ACC112 (cell line): ENCODE data around the gene ELL.

Experiments
- H2AFZ ChIP-seq: fragments of 200-600 bp; sonication (generic); one replicate; pipeline ENCODE4 v1.6.0; 2017; ENCODE audit warnings: antibody characterized with exemption, low read length; ENCODE audit not compliant: unreplicated experiment
- H3K27ac ChIP-seq: fragments of 200-600 bp; sonication (generic); 2 replicates; pipeline ENCODE4 v1.5.1; 2014; ENCODE audit warnings: low read depth, mild to moderate bottlenecking, antibody characterized with exemption, low read length, moderate library complexity
- H3K27me3 ChIP-seq: fragments of 200-600 bp; sonication (generic); 2 replicates; pipeline ENCODE4 v1.6.1; 2014; ENCODE audit warnings: mild to moderate bottlenecking, antibody characterized with exemption, low read length, moderate library complexity, mixed read lengths; ENCODE audit not compliant: insufficient read depth
- H3K36me3 ChIP-seq: fragments of 200-600 bp; sonication (generic); 2 replicates; pipeline ENCODE4 v1.6.1; 2016; ENCODE audit warnings: mild to moderate bottlenecking, antibody characterized with exemption, low read length, moderate library complexity, mixed read lengths; ENCODE audit not compliant: insufficient read depth
- H3K4me1 ChIP-seq: fragments of 200-600 bp; sonication (generic); one replicate; pipeline ENCODE4 v1.6.1; 2016; ENCODE audit warnings: low read length, mixed read lengths; ENCODE audit not compliant: insufficient read depth, unreplicated experiment, control insufficient read depth
- H3K4me3 ChIP-seq: fragments of 200-600 bp; sonication (generic); 2 replicates; pipeline ENCODE4 v1.5.1; 2014; ENCODE audit warnings: mild to moderate bottlenecking, low read depth, low read length
- H3K79me2 ChIP-seq: fragments of 200-600 bp; sonication (generic); one replicate; pipeline ENCODE4 v1.6.0; 2016; ENCODE audit warnings: low read length; ENCODE audit not compliant: control insufficient read depth, unreplicated experiment, insufficient read depth

The ELL gene

DNA sequence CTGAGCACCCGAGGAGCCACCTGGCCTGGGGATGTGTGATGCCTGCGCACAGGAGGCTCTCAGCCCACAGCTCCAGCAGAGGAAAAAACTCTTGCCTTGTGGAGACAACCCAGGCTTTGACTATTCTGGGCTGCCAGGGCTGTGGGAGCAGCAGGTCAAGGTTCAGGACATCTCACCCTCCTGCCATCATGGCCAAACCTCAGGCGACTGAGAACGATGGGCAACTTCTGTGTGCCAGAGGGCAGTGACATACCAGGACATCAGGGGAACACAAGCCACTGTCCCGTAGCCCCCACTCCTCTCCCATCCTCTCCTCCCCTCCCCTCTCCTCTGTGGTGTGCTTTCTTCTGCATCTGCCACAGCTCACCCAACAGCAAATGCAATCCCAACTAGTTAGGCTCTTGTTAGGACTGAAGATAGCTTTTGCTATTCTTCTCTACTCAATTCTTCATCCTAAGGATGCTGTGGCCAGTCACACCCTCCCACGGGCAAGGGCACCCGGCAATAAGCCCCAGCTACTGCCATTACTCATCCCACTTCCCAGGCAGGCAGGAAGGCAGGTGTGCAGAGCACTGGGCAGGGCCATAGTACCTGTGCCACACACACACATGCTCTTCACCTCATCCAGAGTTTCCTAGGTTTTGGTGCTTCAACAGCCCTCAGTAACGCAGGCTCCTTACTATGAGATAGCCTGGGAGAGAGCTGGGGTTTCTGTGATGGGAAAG, 16.8 kb downstream of the ELL start:
- no peak overlapping the region for H2AFZ ChIP-seq
- H3K4me3 ChIP-seq: no peak overlapping the region
- H3K27me3 ChIP-seq: no peaks in the 10 kb centered on the region
- H3K79me2 ChIP-seq: peaks cover 87% of the 10 kb centered on the region
- H3K4me1 ChIP-seq: peaks cover 13% of the 10 kb centered on the region
- H3K27ac ChIP-seq: no peak overlapping the region
- no peaks in the 10 kb centered on the region for H3K36me3 ChIP-seq

DNA sequence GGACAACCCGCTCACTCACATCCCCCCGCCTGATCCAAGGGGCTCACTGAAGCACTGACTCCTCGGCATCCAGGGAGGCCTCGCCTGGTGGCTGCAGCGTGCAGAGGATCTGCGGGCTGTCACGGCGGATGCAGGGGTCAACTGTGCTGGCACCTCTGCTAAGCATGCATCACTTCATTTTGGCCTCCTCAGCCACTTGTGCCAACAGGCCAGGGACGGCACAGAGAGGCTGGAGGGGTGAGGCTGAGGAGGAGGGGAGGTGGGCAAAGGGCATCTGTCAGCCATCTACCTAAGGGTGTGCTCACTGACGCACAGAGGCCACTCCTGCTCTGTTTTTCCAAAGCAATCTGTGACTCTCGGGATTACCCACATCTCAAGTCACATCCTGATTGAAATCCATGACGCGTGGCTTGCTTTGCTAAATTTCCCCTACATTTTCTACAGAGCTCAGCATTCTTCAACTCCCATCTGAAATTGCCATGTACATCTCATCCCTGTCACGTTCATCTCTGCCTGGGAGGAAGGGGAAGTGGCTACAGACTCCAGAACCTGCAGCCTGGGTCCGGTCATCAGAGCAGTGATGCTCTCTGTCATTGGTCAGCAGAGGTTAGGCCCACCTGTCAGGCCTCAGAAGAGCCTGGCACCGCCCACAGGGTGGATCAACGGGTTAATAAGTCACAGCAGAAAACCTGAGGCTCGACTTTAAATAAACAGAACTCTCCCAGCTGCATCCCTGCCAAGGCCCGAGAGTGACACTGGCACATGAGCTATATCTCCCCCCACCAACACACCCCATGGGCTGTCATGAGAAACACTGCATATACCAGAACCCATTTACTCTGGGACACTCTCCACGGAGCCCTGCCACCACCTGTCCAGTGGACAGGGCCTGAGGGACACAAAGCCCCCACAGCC, 17.6 kb downstream of the ELL start:
- H3K27me3 ChIP-seq: no peaks in the 10 kb centered on the region
- H3K4me3 ChIP-seq: no peak overlapping the region
- H3K4me1 ChIP-seq: peaks cover 13% of the 10 kb centered on the region
- H2AFZ ChIP-seq: no peak overlapping the region
- peaks cover 87% of the 10 kb centered on the region for H3K79me2 ChIP-seq
- no peaks in the 10 kb centered on the region for H3K36me3 ChIP-seq
- H3K27ac ChIP-seq: no peak overlapping the region

GRCh38 chr19:18503337-18503970, 18.4 kb downstream of the ELL start:
- no peak overlapping the region for H3K4me3 ChIP-seq
- no peak overlapping the region for H3K27ac ChIP-seq
- no peaks in the 10 kb centered on the region for H3K36me3 ChIP-seq
- peaks cover 84% of the 10 kb centered on the region for H3K79me2 ChIP-seq
- no peaks in the 10 kb centered on the region for H3K27me3 ChIP-seq
- H3K4me1 ChIP-seq: peaks cover 13% of the 10 kb centered on the region
- H2AFZ ChIP-seq: no peak overlapping the region

DNA sequence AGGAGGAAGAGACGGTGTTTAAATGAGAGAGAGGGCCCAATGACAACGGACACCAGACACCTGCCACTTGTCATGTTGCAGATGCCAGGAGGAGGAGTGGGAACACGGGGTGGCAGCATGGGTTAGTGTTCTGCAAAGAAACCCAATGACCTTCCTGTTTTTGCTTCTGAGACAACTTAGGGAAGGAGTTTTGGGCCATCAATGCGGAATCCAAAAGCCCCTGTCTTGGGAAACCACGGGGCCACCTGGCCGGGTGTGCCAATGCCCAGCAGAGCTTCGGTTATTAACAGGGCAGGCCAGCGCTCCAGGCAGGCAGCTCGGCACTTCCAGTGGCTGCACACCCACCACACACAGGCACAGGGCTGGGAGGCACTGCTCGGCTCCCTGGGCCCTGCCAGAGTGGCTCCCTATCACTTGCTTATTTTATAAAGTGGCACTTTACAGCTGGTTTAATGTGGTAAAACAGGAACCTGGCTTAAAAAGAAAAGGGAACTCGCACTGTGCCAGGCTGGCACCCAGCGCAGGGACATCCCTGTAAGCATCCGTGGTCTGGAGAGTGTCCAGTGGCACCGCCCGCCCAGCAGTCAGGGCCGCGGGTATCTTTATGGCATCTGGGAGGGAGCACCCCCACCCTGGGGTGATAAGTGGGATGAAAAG, 19.1 kb downstream of the ELL start:
- Histone ChIP-seq H3K4me3 (no peak overlapping the region), H3K4me1 (peaks cover 10% of the 10 kb centered on the region), H3K27ac (no peak overlapping the region), H3K36me3 (no peaks in the 10 kb centered on the region), H3K79me2 (peaks cover 85% of the 10 kb centered on the region), H2AFZ (no peak overlapping the region), H3K27me3 (no peaks in the 10 kb centered on the region)

- H3K27me3 ChIP-seq: no peaks in the 10 kb centered on the region
- H2AFZ ChIP-seq: no peak overlapping the region
- H3K79me2 ChIP-seq: peaks cover 81% of the 10 kb centered on the region
- H3K27ac ChIP-seq: no peak overlapping the region
- H3K4me3 ChIP-seq: no peak overlapping the region
- no peaks in the 10 kb centered on the region for H3K36me3 ChIP-seq
- H3K4me1 ChIP-seq: peaks cover 5% of the 10 kb centered on the region
Measured at GRCh38 chr19:18502246-18502637, 19.6 kb downstream of the ELL start.

GRCh38 chr19:18501832-18502231, 20.0 kb downstream of the ELL start:
- no peak overlapping the region for H3K4me3 ChIP-seq
- no peak overlapping the region for H2AFZ ChIP-seq
- H3K4me1 ChIP-seq: peaks cover 3% of the 10 kb centered on the region
- no peaks in the 10 kb centered on the region for H3K36me3 ChIP-seq
- H3K27me3 ChIP-seq: no peaks in the 10 kb centered on the region
- H3K79me2 ChIP-seq: peaks cover 82% of the 10 kb centered on the region
- no peak overlapping the region for H3K27ac ChIP-seq

GRCh38 chr19:18501351-18501750, 20.5 kb downstream of the ELL start:
- no peaks in the 10 kb centered on the region for H3K36me3 ChIP-seq
- H3K79me2 ChIP-seq: peaks cover 82% of the 10 kb centered on the region
- no peak overlapping the region for H3K27ac ChIP-seq
- no peak overlapping the region for H2AFZ ChIP-seq
- peaks cover 5% of the 10 kb centered on the region for H3K4me1 ChIP-seq
- H3K4me3 ChIP-seq: no peak overlapping the region
- no peaks in the 10 kb centered on the region for H3K27me3 ChIP-seq

DNA sequence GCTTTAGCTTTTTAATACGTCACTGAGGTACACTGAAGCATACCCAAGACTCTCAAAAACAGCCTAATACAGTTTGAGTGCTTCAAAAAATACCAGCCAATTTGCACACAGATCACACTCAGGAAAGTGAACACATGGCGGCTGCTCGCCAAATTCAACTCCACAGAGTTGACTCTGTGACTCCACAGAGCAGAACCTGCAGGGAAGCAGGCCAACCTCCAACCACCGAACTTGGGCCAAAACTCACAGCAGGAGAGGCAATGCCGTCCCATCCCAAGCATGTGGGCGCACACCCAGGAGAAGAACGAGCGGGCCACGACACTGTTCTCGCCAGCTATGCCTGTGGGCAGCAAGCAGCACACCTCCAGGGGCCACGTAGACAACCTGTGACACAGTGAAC, 21.1 kb downstream of the ELL start:
- Histone ChIP-seq H3K4me3 (no peak overlapping the region), H3K36me3 (no peaks in the 10 kb centered on the region), H3K27me3 (no peaks in the 10 kb centered on the region), H3K79me2 (peaks cover 80% of the 10 kb centered on the region), H3K4me1 (peaks cover 11% of the 10 kb centered on the region), H3K27ac (no peak overlapping the region), H2AFZ (no peak overlapping the region)

- Histone ChIP-seq H3K79me2 (peaks cover 80% of the 10 kb centered on the region), H3K4me3 (no peak overlapping the region), H3K27ac (no peak overlapping the region), H3K4me1 (peaks cover 13% of the 10 kb centered on the region), H3K27me3 (no peaks in the 10 kb centered on the region), H3K36me3 (no peaks in the 10 kb centered on the region), H2AFZ (no peak overlapping the region)
Measured at GRCh38 chr19:18500376-18500775, 21.5 kb downstream of the ELL start.

DNA sequence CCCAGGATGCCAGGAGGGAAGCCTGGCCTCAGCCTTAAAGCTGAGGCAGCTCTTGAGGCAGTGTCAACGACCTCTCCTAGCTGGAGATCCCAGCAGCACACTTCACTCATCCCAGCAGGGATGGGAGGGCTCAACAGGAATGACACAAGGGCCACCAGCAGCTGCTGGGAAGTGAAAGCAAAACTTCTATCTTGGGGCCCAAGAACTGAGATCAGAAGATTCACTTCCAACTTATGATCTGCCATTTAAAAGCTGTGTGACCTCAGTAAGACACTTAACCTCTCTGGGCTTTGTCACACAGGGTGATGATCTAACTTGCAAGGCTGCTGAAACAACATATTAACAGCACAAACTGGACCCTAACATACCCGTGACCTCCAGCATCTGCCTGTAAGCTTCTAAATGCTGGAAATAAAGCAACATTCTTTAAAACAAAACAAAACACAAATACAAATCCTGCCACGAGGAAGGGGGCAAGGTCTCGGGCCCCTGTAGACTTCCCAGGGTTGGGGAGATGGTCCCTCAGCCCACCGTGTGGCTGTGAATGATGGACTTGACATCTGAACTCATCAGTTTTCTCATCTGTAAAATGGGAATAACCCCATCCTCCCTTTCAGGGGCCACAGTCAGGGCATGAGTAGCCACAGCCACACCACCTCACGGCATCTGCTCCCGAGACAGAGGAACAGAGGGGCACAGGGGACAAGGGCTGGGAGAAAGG, 22.7 kb downstream of the ELL start:
- Histone ChIP-seq H3K27me3 (no peaks in the 10 kb centered on the region), H3K4me1 (peaks cover 22% of the 10 kb centered on the region), H3K36me3 (no peaks in the 10 kb centered on the region), H3K79me2 (peaks cover 82% of the 10 kb centered on the region), H3K4me3 (no peak overlapping the region), H2AFZ (no peak overlapping the region), H3K27ac (no peak overlapping the region)
